Retinal pigment epithelial cell (primary cell): ENCODE results near the gene ZNF862.
"Not testable (repeated sequence)": the region's sequence is repeated elsewhere in the genome, so short reads cannot be mapped to it uniquely, and the experiment has no call there.

Experiments
- DNase-seq: peaks from one replicate; pipeline ENCODE4 v3.0.0-alpha.2; 2010; ENCODE audit warnings: low read depth
- H3K4me3 ChIP-seq: 2 replicates; pipeline ENCODE4 v1.5.1; 2011; ENCODE audit warnings: mild to moderate bottlenecking, low read length, control low read depth, moderate library complexity
- CTCF ChIP-seq: conservative IDR thresholded peaks from 2 replicates; pipeline ENCODE4 v1.5.1; 2011; ENCODE audit warnings: low read depth, low read length, control low read depth, inconsistent platforms

ZNF862 gene

GRCh38 chr7:149824301-149824741 is 13.9 kb upstream of the ZNF862 start:
- TF ChIP-seq CTCF, result no peak
- DNase-seq, result no peak
- H3K4me3 ChIP-seq, result no peak overlapping the region

- no peak for TF ChIP-seq CTCF
- DNase-seq, result no peak
- H3K4me3 ChIP-seq, result no peak overlapping the region
Observed at GRCh38 chr7:149824748-149825566, 13.2 kb upstream of the ZNF862 start.

GRCh38 chr7:149825567-149826343 is 12.4 kb upstream of the ZNF862 start:
- no peak for DNase-seq
- no peak for TF ChIP-seq CTCF
- H3K4me3 ChIP-seq, result no peak overlapping the region

GRCh38 chr7:149826344-149827088 is 11.7 kb upstream of the ZNF862 start:
- TF ChIP-seq CTCF, result no peak
- no peak overlapping the region for H3K4me3 ChIP-seq
- no peak for DNase-seq

GRCh38 chr7:149827089-149827981 is 10.8 kb upstream of the ZNF862 start:
- DNase-seq, result no peak
- no peak overlapping the region for H3K4me3 ChIP-seq
- no peak for TF ChIP-seq CTCF

GRCh38 chr7:149828357-149829309 is 9.5 kb upstream of the ZNF862 start:
- H3K4me3 ChIP-seq, result no peak overlapping the region
- DNase-seq, result no peak
- TF ChIP-seq CTCF, result no peak

- not testable (repeated sequence) for DNase-seq, H3K4me3 ChIP-seq
Observed at GRCh38 chr7:149830527-149830926, 7.6 kb upstream of the ZNF862 start.
